SU-DHL-6 (cell line): ENCODE measurements around the gene C19orf25.

Source experiments
- H2AFZ ChIP-seq: fragments of 200-600 bp; sonication (generic); 2 replicates; pipeline ENCODE4 v1.6.1; 2014; ENCODE audit warnings: low read depth, mild to moderate bottlenecking, moderate library complexity, mixed read lengths, antibody characterized with exemption, low read length; ENCODE audit not compliant: severe bottlenecking
- H3F3A ChIP-seq: fragments of 200-600 bp; shearing (Covaris generic); 2 replicates; pipeline ENCODE4 v1.6.0; 2016; ENCODE audit warnings: antibody characterized with exemption, mild to moderate bottlenecking; ENCODE audit not compliant: insufficient read depth
- H3K27ac ChIP-seq: fragments of 200-600 bp; sonication (generic); 2 replicates; pipeline ENCODE4 v1.5.1; 2016; ENCODE audit warnings: low read depth, mild to moderate bottlenecking, low read length, moderate library complexity, mixed read lengths
- H3K27me3 ChIP-seq: fragments of 200-600 bp; sonication (generic), shearing (Covaris generic); 2 replicates; pipeline ENCODE4 v1.6.0; 2014; ENCODE audit warnings: mild to moderate bottlenecking, low read length
- H3K36me3 ChIP-seq: fragments of 200-600 bp; sonication (generic); 2 replicates; pipeline ENCODE4 v1.6.1; 2014; ENCODE audit warnings: mild to moderate bottlenecking, low read length, mixed read lengths
- H3K4me2 ChIP-seq: fragments of 300-600, 200-600 bp; shearing (Covaris generic), sonication (generic); 2 replicates; pipeline ENCODE4 v1.6.0; 2014; ENCODE audit warnings: low read length, low read depth, mild to moderate bottlenecking; ENCODE audit not compliant: poor library complexity, severe bottlenecking
- H3K4me3 ChIP-seq: fragments of 200-600 bp; sonication (generic); 2 replicates; pipeline ENCODE4 v1.5.1; 2014; ENCODE audit warnings: antibody characterized with exemption, low read length, mild to moderate bottlenecking, mixed read lengths; ENCODE audit not compliant: insufficient read depth, poor library complexity, severe bottlenecking
- H3K79me2 ChIP-seq: fragments of 200-600 bp; sonication (generic); 2 replicates; pipeline ENCODE4 v1.6.1; 2014; ENCODE audit warnings: mild to moderate bottlenecking, low read length, moderate library complexity; ENCODE audit not compliant: insufficient read depth
- H3K9ac ChIP-seq: fragments of 200-600 bp; sonication (generic); 2 replicates; pipeline ENCODE4 v1.7.0; 2014; ENCODE audit warnings: mild to moderate bottlenecking, low read length
- H3K9me2 ChIP-seq: fragments of 200-600 bp; sonication (generic); replicated peaks from 2 replicates; pipeline ENCODE4 v1.6.1; 2014; ENCODE audit warnings: low read length; ENCODE audit not compliant: insufficient read depth
- H3K9me3 ChIP-seq: fragments of 200-600 bp; sonication (generic); 2 replicates; pipeline ENCODE4 v1.6.1; 2014; ENCODE audit warnings: low read length, mixed read lengths; ENCODE audit not compliant: insufficient read depth
- H4K20me1 ChIP-seq: fragments of 200-600 bp; sonication (generic); 2 replicates; pipeline ENCODE4 v1.6.1; 2014; ENCODE audit warnings: low read depth, mild to moderate bottlenecking, antibody characterized with exemption, low read length, moderate library complexity, mixed read lengths
- EZH2phosphoT487 ChIP-seq: fragments of 200-600 bp; sonication (generic), shearing (Covaris generic); conservative IDR thresholded peaks from 2 replicates; pipeline ENCODE4 v1.6.1; 2018; ENCODE audit warnings: mild to moderate bottlenecking, antibody characterized with exemption, low read length, moderate library complexity, mixed read lengths
- TF ChIP-seq, protein P1 (sequence below): fragments of 200-600 bp; sonication (generic); IDR thresholded peaks from one replicate; pipeline ENCODE4 v1.5.1; 2017; ENCODE audit warnings: antibody characterized with exemption, mild to moderate bottlenecking, low read length, moderate library complexity; ENCODE audit not compliant: insufficient read depth, poor library complexity, severe bottlenecking

Gene C19orf25

DNA sequence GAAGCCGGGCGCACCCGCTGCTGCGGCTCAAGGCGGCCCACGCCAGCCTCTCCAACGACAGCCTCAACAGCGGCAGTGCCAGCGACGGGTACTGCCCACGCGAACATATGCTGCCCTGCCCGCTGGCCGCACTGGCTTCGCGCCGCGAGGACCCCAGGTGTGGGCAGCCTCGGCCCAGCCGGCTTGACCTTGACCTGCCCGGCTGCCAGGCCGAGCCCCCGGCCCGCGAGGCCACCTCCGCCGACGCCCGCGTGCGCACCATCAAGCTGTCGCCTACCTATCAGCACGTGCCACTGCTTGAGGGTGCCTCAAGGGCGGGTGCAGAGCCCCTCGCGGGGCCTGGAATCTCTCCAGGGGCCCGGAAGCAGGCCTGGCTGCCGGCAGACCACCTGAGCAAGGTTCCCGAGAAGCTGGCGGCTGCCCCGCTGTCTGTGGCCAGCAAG lies 13.0 kb downstream of the C19orf25 start:
- no peaks in the 10 kb centered on the region; the same call in 1 of the 2 replicates for H4K20me1 ChIP-seq
- H3K36me3 ChIP-seq = no peaks in the 10 kb centered on the region
- no peak overlapping the region for H3K9ac ChIP-seq
- no peak overlapping the region for H3K4me3 ChIP-seq
- no peaks in the 10 kb centered on the region for H3K9me2 ChIP-seq
- no peak overlapping the region for H3K4me2 ChIP-seq
- no peak overlapping the region for H3K27ac ChIP-seq
- H2AFZ ChIP-seq = no peak overlapping the region
- no peaks in the 10 kb centered on the region for H3K79me2 ChIP-seq
- H3F3A ChIP-seq = no peaks in the 10 kb centered on the region
- H3K27me3 ChIP-seq = no peaks in the 10 kb centered on the region
- no peaks in the 10 kb centered on the region for H3K9me3 ChIP-seq
- TF ChIP-seq, protein P1, sequence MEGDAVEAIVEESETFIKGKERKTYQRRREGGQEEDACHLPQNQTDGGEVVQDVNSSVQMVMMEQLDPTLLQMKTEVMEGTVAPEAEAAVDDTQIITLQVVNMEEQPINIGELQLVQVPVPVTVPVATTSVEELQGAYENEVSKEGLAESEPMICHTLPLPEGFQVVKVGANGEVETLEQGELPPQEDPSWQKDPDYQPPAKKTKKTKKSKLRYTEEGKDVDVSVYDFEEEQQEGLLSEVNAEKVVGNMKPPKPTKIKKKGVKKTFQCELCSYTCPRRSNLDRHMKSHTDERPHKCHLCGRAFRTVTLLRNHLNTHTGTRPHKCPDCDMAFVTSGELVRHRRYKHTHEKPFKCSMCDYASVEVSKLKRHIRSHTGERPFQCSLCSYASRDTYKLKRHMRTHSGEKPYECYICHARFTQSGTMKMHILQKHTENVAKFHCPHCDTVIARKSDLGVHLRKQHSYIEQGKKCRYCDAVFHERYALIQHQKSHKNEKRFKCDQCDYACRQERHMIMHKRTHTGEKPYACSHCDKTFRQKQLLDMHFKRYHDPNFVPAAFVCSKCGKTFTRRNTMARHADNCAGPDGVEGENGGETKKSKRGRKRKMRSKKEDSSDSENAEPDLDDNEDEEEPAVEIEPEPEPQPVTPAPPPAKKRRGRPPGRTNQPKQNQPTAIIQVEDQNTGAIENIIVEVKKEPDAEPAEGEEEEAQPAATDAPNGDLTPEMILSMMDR = no peak
- no peak for TF ChIP-seq EZH2phosphoT487

DNA sequence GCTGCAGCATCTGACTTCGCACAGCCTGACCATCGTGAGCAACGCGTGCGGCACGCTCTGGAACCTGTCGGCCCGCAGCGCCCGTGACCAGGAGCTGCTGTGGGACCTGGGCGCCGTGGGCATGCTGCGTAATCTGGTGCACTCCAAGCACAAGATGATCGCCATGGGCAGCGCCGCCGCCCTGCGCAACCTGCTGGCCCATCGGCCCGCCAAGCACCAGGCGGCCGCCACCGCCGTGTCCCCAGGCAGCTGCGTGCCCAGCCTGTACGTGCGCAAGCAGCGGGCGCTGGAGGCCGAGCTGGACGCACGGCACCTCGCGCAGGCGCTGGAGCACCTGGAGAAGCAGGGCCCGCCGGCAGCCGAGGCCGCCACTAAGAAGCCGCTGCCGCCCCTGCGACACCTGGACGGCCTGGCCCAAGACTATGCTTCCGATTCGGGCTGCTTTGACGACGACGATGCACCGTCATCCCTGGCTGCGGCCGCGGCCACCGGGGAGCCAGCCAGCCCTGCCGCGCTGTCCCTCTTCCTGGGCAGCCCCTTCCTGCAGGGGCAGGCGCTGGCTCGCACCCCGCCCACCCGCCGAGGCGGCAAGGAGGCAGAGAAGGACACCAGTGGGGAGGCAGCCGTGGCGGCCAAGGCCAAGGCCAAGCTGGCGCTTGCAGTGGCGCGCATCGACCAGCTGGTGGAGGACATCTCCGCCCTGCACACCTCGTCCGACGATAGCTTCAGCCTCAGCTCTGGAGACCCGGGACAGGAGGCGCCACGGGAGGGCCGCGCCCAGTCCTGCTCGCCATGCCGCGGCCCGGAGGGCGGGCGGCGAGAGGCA lies 13.6 kb downstream of the C19orf25 start:
- H3F3A ChIP-seq = no peaks in the 10 kb centered on the region
- H3K9me2 ChIP-seq = no peaks in the 10 kb centered on the region
- H3K9ac ChIP-seq = no peak overlapping the region
- no peaks in the 10 kb centered on the region for H3K79me2 ChIP-seq
- no peak for TF ChIP-seq EZH2phosphoT487
- TF ChIP-seq, protein P1 = no peak
- no peak overlapping the region for H3K27ac ChIP-seq
- no peak overlapping the region for H3K4me2 ChIP-seq
- no peaks in the 10 kb centered on the region for H3K27me3 ChIP-seq
- no peaks in the 10 kb centered on the region for H4K20me1 ChIP-seq
- no peak overlapping the region for H2AFZ ChIP-seq
- no peaks in the 10 kb centered on the region for H3K9me3 ChIP-seq
- no peak overlapping the region for H3K4me3 ChIP-seq
- H3K36me3 ChIP-seq = no peaks in the 10 kb centered on the region

GRCh38 chr19:1461862-1462261 lies 17.2 kb downstream of the C19orf25 start:
- TF ChIP-seq, protein P1 = no peak
- TF ChIP-seq EZH2phosphoT487 = no peak
- H2AFZ ChIP-seq = no peak overlapping the region
- no peaks in the 10 kb centered on the region for H3K36me3 ChIP-seq
- H3K9me3 ChIP-seq = no peaks in the 10 kb centered on the region
- H3K9me2 ChIP-seq = no peaks in the 10 kb centered on the region
- no peak overlapping the region for H3K9ac ChIP-seq
- H3K79me2 ChIP-seq = no peaks in the 10 kb centered on the region
- no peaks in the 10 kb centered on the region for H3K27me3 ChIP-seq
- H3K27ac ChIP-seq = no peak overlapping the region
- H3K4me3 ChIP-seq = no peak overlapping the region
- H4K20me1 ChIP-seq = no peaks in the 10 kb centered on the region
- H3K4me2 ChIP-seq = no peak overlapping the region
- H3F3A ChIP-seq = no peaks in the 10 kb centered on the region
